RKO (cell line): ENCODE measurements around the gene CD99L2.
"Not testable (repeated sequence)": the region's sequence is repeated elsewhere in the genome, so short reads cannot be mapped to it uniquely, and the experiment has no call there.

Experiments
- DNase-seq: peaks from one replicate; pipeline ENCODE4 v3.0.0-alpha.2; 2016; ENCODE audit warnings: low spot score

CD99L2 gene

GRCh38 chrX:150896632-150897031, 1.8 kb downstream of the CD99L2 start:
- no peak for DNase-seq

GRCh38 chrX:150893936-150894335, 4.5 kb downstream of the CD99L2 start:
- no peak for DNase-seq

GRCh38 chrX:150889131-150889530, 9.3 kb downstream of the CD99L2 start:
- no peak for DNase-seq

- DNase-seq: no peak
Measured at GRCh38 chrX:150887906-150888465, 10.5 kb downstream of the CD99L2 start.

- DNase-seq: not testable (repeated sequence)
Measured at GRCh38 chrX:150887268-150887667, 11.2 kb downstream of the CD99L2 start.

GRCh38 chrX:150886381-150886780, 12.1 kb downstream of the CD99L2 start:
- no peak for DNase-seq

GRCh38 chrX:150880808-150881165, 17.7 kb downstream of the CD99L2 start:
- DNase-seq: no peak

GRCh38 chrX:150879855-150880807, 18.3 kb downstream of the CD99L2 start:
- peak; percentile 20 for DNase-seq

- not testable (repeated sequence) for DNase-seq
Measured at GRCh38 chrX:150875621-150876020, 22.8 kb downstream of the CD99L2 start.

GRCh38 chrX:150874448-150874847, 24.0 kb downstream of the CD99L2 start:
- DNase-seq: no peak

- no peak for DNase-seq
Measured at GRCh38 chrX:150873616-150874015, 24.9 kb downstream of the CD99L2 start.

GRCh38 chrX:150872773-150873336, 25.6 kb downstream of the CD99L2 start:
- no peak for DNase-seq

- DNase-seq: no peak
Measured at GRCh38 chrX:150871341-150871811, 27.1 kb downstream of the CD99L2 start.

- no peak for DNase-seq
Measured at GRCh38 chrX:150870487-150871340, 27.8 kb downstream of the CD99L2 start.

GRCh38 chrX:150870029-150870428, 28.4 kb downstream of the CD99L2 start:
- DNase-seq: no peak

GRCh38 chrX:150869450-150869849, 29.0 kb downstream of the CD99L2 start:
- DNase-seq: no peak

- DNase-seq: no peak
Measured at GRCh38 chrX:150868625-150869024, 29.8 kb downstream of the CD99L2 start.

- DNase-seq: no peak
Measured at GRCh38 chrX:150864127-150864526, 34.3 kb downstream of the CD99L2 start.

GRCh38 chrX:150863191-150863590, 35.3 kb downstream of the CD99L2 start:
- DNase-seq: no peak

- no peak for DNase-seq
Measured at GRCh38 chrX:150857453-150857852, 41.0 kb downstream of the CD99L2 start.

GRCh38 chrX:150856785-150857184, 41.7 kb downstream of the CD99L2 start:
- no peak for DNase-seq

GRCh38 chrX:150856101-150856500, 42.4 kb downstream of the CD99L2 start:
- DNase-seq: no peak
